ENCODE results near the gene PDE4D.

The PDE4D gene

DNA sequence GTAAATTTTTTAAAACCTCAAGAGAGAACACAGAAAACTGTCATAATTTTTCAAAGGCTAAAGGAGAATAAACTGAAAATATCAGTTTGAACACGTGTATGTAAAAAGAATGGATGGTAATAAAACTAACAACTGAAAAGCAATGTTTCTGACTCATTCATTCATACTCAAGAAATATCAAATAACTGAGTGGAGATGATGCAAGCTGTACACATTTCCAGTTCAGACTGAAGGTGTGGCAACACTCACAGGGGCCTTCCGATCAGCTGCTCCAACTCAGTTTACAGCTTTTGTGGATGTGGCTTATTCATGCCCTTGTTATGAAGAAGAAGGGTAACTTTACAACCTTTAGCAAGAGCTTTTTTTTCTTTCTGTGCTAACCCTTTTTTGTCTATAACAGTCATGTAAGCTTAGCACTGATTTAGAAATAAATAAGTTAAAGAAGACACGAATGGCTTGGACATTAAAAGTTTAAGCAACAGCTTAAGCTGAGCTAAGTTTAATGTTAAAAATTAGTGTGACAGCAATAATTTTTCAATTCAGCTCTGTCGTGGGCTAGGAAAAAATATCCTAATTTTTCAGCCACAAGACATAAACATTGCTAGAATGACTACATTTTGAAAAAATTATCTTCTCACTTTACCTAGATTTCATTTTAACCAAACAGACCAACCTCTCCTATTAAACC lies 857.1 kb downstream of the PDE4D start:
- FAIRE-seq: no peak
- DNase-seq (ENCODE audit: insufficient read length, low spot score): no peak
- TF ChIP-seq, protein P1, sequence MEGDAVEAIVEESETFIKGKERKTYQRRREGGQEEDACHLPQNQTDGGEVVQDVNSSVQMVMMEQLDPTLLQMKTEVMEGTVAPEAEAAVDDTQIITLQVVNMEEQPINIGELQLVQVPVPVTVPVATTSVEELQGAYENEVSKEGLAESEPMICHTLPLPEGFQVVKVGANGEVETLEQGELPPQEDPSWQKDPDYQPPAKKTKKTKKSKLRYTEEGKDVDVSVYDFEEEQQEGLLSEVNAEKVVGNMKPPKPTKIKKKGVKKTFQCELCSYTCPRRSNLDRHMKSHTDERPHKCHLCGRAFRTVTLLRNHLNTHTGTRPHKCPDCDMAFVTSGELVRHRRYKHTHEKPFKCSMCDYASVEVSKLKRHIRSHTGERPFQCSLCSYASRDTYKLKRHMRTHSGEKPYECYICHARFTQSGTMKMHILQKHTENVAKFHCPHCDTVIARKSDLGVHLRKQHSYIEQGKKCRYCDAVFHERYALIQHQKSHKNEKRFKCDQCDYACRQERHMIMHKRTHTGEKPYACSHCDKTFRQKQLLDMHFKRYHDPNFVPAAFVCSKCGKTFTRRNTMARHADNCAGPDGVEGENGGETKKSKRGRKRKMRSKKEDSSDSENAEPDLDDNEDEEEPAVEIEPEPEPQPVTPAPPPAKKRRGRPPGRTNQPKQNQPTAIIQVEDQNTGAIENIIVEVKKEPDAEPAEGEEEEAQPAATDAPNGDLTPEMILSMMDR (IDR thresholded peaks at IDR 0.05; ENCODE audit: insufficient read depth, missing control alignments): no peak

DNA sequence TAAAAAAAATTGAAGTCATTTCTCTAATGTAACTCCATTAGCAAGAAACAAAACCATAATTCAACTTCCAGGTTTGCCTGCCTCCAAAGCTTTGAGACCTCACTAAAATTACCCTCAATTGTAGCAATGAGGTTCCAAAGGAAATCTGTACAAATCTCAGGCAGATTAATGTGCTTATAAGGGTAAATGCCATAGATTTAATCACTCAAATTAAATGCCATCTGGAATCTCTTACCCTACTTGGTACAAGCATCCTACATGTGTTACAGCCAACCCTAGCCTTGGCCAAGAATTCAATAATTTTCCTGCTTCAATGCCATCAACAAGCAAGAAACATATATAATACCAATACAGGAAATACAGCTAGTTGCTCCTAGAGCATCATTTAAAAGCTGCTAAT lies 857.8 kb downstream of the PDE4D start:
- DNase-seq (ENCODE audit: insufficient read length, low spot score) (no peak), FAIRE-seq (peak; percentile 84)
- TF ChIP-seq, protein P1 (IDR thresholded peaks at IDR 0.05; ENCODE audit: insufficient read depth, missing control alignments): no peak

DNA sequence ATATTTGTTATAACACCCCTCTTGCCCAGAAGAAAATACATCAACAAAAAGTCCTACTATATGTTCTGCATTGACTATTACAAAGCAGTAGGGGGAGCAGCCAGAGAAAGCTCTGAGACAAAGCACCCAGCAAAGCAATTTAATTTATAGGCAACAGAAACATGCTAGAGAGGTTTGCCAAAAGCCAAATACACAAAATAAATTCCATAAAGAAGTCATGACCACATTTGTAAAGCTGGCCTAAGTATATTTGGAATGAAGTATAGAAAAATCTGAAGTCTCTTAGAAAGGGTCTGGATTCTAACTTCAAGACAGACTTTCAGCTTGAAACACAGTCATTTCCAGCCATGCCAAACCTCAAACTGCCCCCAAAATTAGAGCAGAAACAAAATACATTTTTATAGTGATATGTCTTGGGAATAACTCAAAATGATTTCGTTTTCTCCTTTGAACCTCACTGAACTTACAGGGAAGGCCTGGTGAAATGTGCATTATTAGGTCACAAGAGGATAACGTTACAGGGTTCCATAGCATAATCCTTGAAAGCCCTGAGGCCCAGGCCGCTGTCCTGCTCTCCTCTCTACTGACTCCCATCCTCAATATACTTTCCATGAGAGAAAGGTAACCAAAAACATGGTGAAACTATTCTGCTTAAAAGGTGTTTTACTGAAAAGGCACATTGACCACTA lies 858.9 kb downstream of the PDE4D start:
- no peak for DNase-seq (ENCODE audit: insufficient read length, low spot score)
- peak; percentile 72 for FAIRE-seq
- TF ChIP-seq, protein P1 (IDR thresholded peaks at IDR 0.05; ENCODE audit: insufficient read depth, missing control alignments): peak; percentile 60

DNA sequence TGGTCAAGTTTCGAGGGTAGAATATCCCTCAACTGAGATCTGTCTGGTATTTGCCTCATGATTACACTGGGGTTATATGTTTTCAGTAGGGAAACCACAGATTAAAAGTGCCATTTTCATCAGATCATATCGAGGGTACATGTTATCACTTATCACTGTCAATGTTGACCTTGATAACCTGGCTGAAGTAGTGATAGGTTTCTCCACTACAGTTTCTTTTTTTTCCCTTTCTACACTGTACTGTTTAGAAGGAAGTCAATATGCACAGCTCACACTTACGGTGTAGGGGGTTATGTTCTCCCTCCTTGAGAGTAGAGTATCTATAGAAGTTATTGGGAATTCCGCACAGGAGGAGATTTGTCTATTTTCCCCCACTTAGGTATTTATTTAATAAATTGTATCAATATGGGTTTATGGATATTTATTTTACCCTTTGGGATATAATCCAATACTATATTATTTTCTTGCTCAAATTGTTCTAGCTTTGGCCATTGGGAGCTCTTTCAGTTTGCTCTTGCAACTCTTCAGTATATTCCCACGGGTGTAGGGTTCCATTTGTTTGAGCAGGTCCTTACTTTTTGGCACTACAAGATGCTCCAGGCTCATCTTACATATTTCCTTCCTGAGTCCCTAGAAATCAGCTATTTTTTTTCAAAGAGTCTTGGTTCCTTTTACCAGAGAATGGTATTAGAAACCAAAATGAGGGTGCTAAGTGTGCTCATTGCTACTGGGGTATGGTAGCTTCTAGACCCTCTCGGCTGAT lies 866.2 kb downstream of the PDE4D start:
- no peak for FAIRE-seq
- DNase-seq (ENCODE audit: insufficient read length, low spot score): no peak
- TF ChIP-seq, protein P1 (IDR thresholded peaks at IDR 0.05; ENCODE audit: insufficient read depth, missing control alignments): no peak

DNA sequence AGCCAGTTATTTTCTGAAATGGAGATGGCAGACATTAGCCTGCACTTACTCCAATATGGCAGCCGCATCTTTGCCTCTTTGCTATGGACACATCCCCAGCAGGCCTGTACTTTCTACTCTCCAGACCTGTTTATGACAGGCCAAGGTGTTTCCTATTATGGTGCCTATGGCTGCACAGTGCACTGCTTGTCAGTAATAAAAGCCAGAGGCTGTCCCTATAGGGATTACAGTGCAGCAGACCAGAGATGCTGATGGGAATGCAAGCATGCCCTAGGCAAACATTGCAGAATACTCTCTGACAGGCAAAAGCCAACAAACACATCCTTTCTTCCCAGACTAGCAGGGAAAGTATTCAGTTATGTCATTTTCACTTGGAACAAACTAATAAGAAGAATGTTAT lies 867.8 kb downstream of the PDE4D start:
- no peak for FAIRE-seq
- TF ChIP-seq, protein P1 (IDR thresholded peaks at IDR 0.05; ENCODE audit: insufficient read depth, missing control alignments): no peak
- no peak for DNase-seq (ENCODE audit: insufficient read length, low spot score)

DNA sequence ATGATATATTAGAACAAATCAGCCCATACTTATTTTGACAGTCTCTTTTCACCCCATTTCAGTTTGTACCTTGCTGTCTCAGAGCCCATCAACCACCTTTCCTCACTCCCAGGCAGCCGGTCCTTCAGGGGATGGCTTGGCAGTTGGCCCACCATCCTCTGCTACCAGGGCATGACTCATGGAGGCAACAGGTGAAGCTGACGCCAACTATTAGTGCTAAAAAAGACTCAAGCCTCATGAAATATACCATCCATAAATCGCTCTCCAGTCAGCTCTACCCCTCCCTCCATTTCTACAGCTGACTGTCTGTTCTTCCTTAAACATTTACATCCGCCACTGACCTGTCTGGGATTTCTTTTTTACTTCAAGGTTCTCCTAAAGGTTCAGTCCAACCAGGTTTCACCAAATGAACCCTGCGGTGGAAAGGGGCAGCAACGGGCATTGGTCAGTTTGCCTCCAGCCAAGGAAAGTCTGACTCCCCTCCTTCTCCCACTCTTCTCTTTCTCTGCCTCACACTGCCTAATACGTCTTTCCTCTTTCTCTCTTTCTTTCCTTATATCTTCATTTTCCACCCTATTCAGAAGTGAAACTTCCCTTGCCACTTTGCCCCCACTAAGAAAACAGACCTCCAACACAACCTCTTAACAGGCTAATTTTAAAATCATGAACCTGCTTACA lies 871.5 kb downstream of the PDE4D start:
- TF ChIP-seq, protein P1 (IDR thresholded peaks at IDR 0.05; ENCODE audit: insufficient read depth, missing control alignments): no peak
- FAIRE-seq: no peak
- no peak for DNase-seq (ENCODE audit: insufficient read length, low spot score)
